NCI-H460 (cell line): Measurements from ENCODE around the gene FSTL5. TPM values are rescaled to one million over a fixed set of nuclear protein-coding genes. Genes with fewer than 3 reads are reported as not detected.

Source experiments
- DNase-seq: peaks from one replicate; pipeline ENCODE4 v3.0.0-alpha.2; 2016; ENCODE audit warnings: low read depth; ENCODE audit errors: extremely low read depth
- total RNA-seq: library from RNA; depleted of rRNA; stranded (reverse); fragments of >200 nt; shearing (Covaris generic); gene quantifications from 2 replicates; pipeline ENCODE4 v1.2.3, GENCODE V29; 2014

FSTL5 gene
- total RNA-seq, 1 experiment from 2014 or later, result 0.02 TPM

GRCh38 chr4:161721947-161722346 lies 441.9 kb downstream of the FSTL5 start:
- DNase-seq, result no peak

GRCh38 chr4:161717084-161717483 lies 446.7 kb downstream of the FSTL5 start:
- DNase-seq, result no peak

DNA sequence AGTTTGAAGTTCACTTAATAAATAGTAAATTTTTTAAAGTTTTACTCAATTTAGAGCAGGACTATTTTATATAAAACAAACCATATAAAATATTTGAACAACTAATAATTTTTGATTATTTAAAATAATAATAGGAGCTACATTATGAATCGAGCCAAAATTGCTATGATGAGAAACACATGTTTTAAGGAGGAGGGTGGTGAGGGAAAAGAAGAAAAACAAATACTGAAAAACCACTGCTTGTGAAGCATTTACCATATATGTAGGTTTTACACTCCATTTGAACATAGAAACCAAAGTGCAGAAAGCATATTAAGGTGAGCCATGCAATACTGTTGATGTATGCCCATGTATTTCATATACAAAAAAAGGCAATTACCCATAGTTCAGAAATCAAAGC lies 448.9 kb downstream of the FSTL5 start:
- no peak for DNase-seq

- DNase-seq, result no peak
These were observed 449.6 kb downstream of the FSTL5 start for GRCh38 chr4:161714022-161714751.

GRCh38 chr4:161704653-161705052 lies 459.1 kb downstream of the FSTL5 start:
- no peak for DNase-seq

- no peak for DNase-seq
These were observed 459.8 kb downstream of the FSTL5 start for GRCh38 chr4:161704040-161704439.

GRCh38 chr4:161702287-161702686 lies 461.5 kb downstream of the FSTL5 start:
- no peak for DNase-seq

DNA sequence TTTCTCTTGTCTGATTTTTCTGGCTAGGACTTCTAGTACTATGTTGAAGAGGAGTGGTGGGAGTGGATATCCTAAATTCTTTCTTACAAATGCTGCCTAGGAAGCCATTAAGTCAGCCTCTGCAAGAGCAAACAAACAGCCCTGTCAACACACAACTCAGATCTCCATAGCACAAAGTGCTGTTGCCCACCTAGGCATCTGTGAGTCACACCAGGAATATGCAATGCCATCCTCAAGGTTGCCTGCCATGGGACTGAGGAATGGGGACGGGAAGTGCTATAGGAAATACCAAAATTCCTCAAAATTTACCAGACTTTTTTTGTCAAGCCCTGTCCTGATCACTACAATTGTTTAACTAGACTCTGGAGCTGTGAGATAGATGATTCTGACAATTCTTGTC lies 466.9 kb downstream of the FSTL5 start:
- DNase-seq, result no peak

- no peak for DNase-seq
These were observed 483.7 kb downstream of the FSTL5 start for GRCh38 chr4:161680146-161680545.

DNA sequence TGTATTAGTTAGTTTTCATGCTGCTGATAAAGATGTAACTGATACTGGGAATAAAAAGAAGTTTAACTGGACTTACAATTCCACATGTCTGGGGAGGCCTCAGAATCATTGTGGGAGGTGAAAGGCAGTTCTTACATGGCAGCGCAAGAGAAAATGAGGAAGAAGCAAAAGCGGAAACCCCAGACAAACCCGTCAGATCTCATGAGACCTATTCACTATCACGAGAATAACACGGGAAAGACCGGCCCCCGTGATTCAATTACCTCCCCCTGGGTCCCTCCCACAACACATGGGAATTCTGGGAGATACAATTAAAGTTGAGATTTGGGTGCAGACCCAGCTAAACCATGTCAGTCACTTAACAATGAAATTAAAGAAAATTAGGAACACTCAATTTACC lies 499.1 kb downstream of the FSTL5 start:
- no peak for DNase-seq

- no peak for DNase-seq
These were observed 500.0 kb downstream of the FSTL5 start for GRCh38 chr4:161663844-161664243.

DNA sequence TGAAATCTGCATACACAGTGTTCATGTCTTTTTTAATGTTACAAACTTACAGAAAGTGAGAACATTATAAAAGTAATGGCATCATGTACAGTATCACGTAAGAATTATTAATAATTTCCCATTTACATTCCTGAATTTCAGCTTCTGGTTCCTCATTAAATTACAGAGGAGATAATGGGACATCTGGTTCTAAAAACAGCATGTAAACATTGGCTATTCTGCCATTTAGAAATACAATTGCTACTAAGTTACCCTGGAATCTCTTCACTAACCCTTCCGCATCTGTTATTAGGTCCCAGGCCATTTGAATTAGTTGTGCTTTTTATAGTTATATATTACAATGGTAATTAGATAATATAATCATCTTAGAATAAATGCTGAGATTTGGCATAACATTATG lies 505.1 kb downstream of the FSTL5 start:
- no peak for DNase-seq

DNA sequence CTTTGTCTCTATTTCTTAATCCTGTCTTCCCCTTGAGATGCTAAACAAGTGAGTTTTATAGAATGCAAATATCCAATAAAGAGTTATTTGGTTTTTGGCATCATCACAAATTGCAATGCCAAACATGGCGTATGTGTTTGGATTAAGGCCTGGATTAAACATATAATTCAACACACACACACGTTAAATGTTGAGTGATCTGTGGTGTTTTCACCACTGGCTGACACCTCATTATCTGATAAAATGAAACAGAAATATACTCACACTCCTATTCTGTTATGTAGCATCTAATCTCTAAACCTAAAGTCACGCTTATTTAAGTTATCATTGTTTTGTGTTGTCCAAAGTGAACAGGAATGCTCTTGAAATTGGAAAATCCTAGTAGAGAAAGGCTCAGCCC lies 506.2 kb downstream of the FSTL5 start:
- DNase-seq, result no peak

DNA sequence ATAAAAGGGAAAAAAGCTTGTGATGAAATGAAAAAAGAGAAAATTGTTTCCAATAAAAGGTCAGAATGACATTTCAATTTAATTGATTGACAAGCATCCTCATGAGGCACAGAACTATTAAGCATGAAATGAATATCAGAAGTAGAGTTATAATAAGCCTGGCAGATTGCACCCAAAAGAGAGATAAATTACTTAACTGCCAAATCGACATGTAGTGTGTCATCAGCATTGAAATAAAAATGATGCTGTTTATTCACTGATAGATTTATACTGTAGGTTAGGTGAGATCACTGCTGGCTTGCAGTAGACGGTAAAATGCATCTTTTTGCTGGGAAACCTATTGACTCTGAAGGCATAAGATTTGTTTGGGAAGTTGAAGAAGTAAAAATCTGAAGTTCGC lies 507.2 kb downstream of the FSTL5 start:
- DNase-seq, result no peak

DNA sequence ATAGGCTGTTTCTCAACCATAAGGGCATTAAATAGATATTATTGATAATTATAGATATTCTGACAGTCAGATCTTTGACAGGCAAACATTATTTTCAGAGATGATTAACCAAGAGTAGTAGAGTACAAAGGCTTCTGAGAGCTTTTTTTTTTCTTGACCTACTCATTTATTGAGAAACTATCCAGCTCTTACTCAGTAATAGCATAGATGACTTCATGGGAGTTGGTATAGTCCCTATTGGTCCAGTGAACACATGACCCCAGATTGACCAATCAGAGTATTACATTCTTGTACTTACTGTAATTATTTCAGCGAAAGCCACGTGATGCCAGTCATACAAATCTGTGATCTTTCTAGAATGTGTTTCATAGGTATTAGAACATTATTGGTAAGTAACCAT lies 508.7 kb downstream of the FSTL5 start:
- DNase-seq, result no peak

DNA sequence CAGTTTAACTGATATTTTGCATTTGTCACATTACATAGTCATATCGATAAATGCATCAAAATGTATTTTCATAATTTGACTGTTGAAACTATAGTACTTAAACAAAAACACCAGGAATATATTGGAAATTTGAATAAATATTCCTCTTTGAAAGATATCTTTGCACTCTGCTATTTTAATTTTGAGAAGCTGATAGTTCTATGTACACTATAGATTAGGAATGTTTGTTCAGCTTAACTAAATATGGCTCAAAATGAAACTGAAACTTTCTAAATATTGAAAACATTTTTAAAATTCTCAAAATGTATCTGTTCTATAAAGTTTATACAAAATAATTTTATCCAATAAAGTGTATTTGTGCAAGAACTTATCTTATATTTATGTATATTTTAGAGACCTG lies 510.1 kb downstream of the FSTL5 start:
- DNase-seq, result no peak

DNA sequence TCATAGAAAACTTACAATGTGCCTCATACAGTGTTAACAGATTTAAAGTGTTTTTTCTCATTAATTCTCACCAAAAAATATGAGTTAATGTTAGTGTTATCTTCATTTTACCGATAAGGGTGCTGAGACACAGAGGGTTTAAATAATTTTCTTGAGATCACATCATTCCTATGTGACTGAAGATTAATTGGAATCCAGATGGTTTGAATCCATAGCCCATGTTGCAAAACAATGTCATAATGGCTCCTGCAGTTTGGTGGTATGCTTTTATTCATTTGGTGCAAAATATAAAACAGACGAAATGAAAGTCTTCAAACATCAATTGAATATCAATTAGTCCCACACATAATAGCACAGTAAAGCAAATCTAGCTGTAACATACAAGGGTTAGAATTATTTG lies 512.2 kb downstream of the FSTL5 start:
- no peak for DNase-seq

GRCh38 chr4:161650812-161651211 lies 513.0 kb downstream of the FSTL5 start:
- no peak for DNase-seq

DNA sequence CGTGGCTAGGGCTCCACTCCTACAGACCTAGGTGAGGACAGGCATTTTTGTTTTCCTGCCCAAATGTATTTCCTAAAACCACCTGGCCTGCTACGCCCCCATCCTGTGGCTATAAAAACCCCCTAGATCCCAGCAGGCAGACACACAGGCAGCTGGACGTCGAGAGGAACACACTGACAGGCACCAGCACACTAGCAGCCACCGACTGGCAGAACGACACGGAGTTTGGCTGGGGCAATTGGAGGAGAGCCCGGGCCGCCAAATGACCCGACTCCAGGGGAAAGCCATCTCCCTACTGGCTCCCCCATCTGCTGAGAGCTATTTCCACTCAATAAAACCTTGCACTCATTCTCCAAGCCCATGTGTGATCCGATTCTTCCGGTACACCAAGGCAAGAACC lies 516.0 kb downstream of the FSTL5 start:
- no peak for DNase-seq

GRCh38 chr4:161642708-161643107 lies 521.1 kb downstream of the FSTL5 start:
- peak; percentile 1 for DNase-seq

DNA sequence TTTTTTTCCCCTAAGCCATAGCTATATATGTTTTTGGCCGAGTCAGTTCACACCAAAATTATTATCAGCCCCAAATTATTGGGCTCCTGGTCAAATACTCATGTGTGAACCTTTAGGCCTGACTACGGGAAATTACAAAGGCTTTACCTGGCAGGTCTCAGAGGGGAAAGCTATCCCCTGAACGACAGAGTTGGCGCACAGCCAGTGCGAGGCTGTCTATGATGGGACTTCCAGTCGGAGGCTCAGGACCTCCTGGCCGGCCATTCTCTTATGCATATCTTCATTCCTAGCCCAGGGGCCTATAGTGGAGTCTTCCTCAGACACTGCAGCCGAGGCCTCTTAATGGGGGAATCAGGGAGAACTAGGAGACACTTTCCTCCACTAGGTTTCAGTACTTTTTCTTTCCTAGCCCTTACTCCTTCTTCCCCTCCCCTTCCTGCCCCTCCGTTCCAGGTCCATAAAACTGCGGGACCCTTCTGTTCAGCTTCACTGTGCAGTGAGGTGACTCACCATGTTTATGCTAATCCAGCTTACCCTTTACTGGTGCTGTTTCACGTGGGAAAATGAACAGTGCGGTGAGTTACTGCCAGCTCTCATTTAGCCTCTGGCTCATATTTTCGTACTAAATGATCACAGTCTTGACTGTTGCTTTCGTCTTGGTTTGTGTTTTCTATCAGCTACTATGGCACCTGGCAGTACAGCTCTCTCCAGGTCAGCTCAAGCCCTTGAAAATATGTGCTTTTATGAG lies 533.9 kb downstream of the FSTL5 start:
- peak; percentile 1 for DNase-seq

DNA sequence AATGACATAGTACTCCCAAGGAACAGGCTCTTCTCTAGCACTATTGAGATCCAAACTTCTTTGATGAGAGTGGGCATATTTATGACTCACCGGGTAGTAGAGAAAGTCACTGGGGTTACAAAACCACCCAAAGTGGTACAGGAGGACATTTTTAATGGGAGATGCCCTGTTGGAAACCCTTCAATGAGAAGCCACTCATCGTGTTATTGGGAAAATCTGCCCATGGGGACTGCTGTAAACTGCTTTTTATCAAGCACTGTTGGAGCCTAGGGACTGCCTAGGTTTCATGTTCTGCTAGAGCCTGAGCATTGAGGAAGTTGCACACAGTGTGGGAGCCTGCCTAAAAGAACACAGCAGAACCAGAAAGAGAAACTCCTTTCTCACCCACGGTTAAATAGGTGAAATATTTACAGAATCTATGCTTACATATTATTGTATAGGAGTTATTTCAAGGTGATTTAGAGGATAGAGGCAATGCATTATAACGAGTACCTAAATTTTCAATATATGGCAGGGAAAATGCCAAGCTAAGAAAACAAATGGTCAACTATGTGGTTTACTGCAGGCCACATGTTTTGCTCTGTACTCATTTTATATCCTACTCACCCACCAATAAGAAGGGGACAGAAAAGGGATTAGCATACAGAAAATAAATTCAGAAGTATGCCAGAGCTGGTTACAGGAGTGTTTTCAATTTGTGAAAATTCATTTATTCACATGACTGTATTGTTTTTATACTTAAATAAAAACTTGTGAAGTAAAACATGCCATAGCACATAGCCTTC lies 559.1 kb downstream of the FSTL5 start:
- no peak for DNase-seq
